Esophagus muscularis mucosa (tissue), 4 donors: Measurements from ENCODE around the gene TPRKB. TPM values are rescaled to one million over a fixed set of nuclear protein-coding genes. Genes with fewer than 3 reads are reported as not detected.
"Not testable (repeated sequence)": the region's sequence is repeated elsewhere in the genome, so short reads cannot be mapped to it uniquely, and the experiment has no call there.

Source experiments
- DNase-seq: peaks from one replicate; pipeline ENCODE4 v3.0.0-alpha.2; 2017; ENCODE audit errors: extremely low spot score
- H3K27ac ChIP-seq, 4 donors: fragments of 200-600 bp; sonication (generic); replicated peaks in 1 of 4; 1 replicate in 3 of 4; 2 replicates in 1 of 4; pipeline ENCODE4 v1.5.1; 2016 to 2019; ENCODE audit warnings: mild to moderate bottlenecking in 1 of 4
- H3K27me3 ChIP-seq, 4 donors: fragments of 200-600 bp; sonication (generic); one replicate each; pipeline versions ENCODE4 v1.5.1 to v1.6.0; 2016 to 2019
- H3K36me3 ChIP-seq, 4 donors: fragments of 200-600 bp; sonication (generic); one replicate each; pipeline ENCODE4 v1.5.1; 2016 to 2019
- H3K4me1 ChIP-seq, 4 donors: fragments of 200-600 bp; sonication (generic); one replicate each; pipeline ENCODE4 v1.5.1; 2016 to 2019
- H3K4me3 ChIP-seq, 4 donors: fragments of 200-600 bp; sonication (generic); 1 replicate in 2 of 4; 2 replicates in 2 of 4; pipeline ENCODE4 v1.5.1; 2016 to 2019; ENCODE audit warnings: mild to moderate bottlenecking in 4 of 4, moderate library complexity in 1 of 4
- H3K9me3 ChIP-seq, 4 donors: fragments of 200-600 bp; sonication (generic); 1 replicate in 3 of 4; 2 replicates in 1 of 4; pipeline ENCODE4 v1.5.1; 2016 to 2019
- CTCF ChIP-seq, 3 experiments: fragments of 200-600 bp in 2 of 3; fragments of 450-650 bp in 1 of 3; sonication (generic) in 2 of 3; IDR thresholded peaks; one replicate each; pipeline ENCODE4 v1.5.1; 2017 to 2019; ENCODE audit warnings: antibody characterized with exemption in 3 of 3, mild to moderate bottlenecking in 2 of 3, moderate library complexity in 1 of 3
- EP300 ChIP-seq: sonication (generic); formaldehyde crosslinking; IDR thresholded peaks from one replicate; pipeline ENCODE4 v1.6.1; 2017; ENCODE audit warnings: antibody characterized with exemption
- POLR2A ChIP-seq: fragments of 450-650 bp; IDR thresholded peaks from one replicate; pipeline ENCODE4 v1.6.1; 2017; ENCODE audit warnings: antibody characterized with exemption, moderate library complexity, mild to moderate bottlenecking, low read depth
- POLR2AphosphoS5 ChIP-seq, 2 donors: sonication (generic); formaldehyde crosslinking; IDR thresholded peaks; one replicate each; pipeline ENCODE4 v1.6.1; 2017; ENCODE audit warnings: antibody characterized with exemption in 2 of 2
- WGBS: methylation state at CpG from one replicate; pipeline ENCODE4 v1.1.5; 2018; 5-methylcytosine and 5-hydroxymethylcytosine counted together
- intact Hi-C: fragments of 100-400 bp; cut with DNase I; formaldehyde crosslinking; loops from one replicate; pipeline ENCODE4 v1.15.1; 2023
- total RNA-seq, 4 donors: library from RNA; depleted of rRNA; stranded (reverse); fragments of >200 nt; gene quantifications; one replicate each; pipeline versions ENCODE4 v1.1.0 to v1.2.1, GENCODE V29; 2016

The TPRKB gene
- total RNA-seq, result 10 to 100 TPM; 13.6 to 30.3 (median 23.4) TPM

GRCh38 chr2:73736855-73737779, at the start of gene TPRKB:
Gene TPRKB (minus strand): TSS chr2:73737345. CDS start chr2:73734569, 2,776 bp downstream.
- WGBS, result 4% methylated on average over 26 of the region's 49 CpGs
- peak within 1 kb of the TSS; percentile 65 to 86 (median 76) for H3K27ac ChIP-seq
- DNase-seq, result peak; percentile 99
- no peak for TF ChIP-seq EP300
- TF ChIP-seq CTCF (IDR thresholded peaks at IDR 0.05), result peak in 1 of 3 experiments; percentile 13
- peak; percentile 90 to 94 for TF ChIP-seq POLR2AphosphoS5 (IDR thresholded peaks at IDR 0.05)
- no peak for TF ChIP-seq POLR2A
- H3K36me3 ChIP-seq, result peaks cover 11 to 36% (median 29%) of the 10 kb centered on the region in 4 donors
- H3K27me3 ChIP-seq, result no peaks in the 10 kb centered on the region
- peak within 1 kb of the TSS; percentile 66 to 92 (median 76) for H3K4me3 ChIP-seq
- intact Hi-C loops, result no loop called here
- H3K4me1 ChIP-seq, result peaks cover 15 to 20% (median 19%) of the 10 kb centered on the region in 4 donors
- H3K9me3 ChIP-seq, result no peaks in the 10 kb centered on the region

GRCh38 chr2:73783883-73784282, 46.7 kb upstream of the TPRKB start, which contains the start of gene C2orf78:
Gene C2orf78 (plus strand): TSS chr2:73784183. CDS start chr2:73784310, 127 bp downstream.
- WGBS, result no CpG with 5 or more reads among the region's 3 CpGs
- intact Hi-C loops, H3K36me3 ChIP-seq, H3K9me3 ChIP-seq, H3K4me3 ChIP-seq, DNase-seq, H3K27ac ChIP-seq: not testable (repeated sequence)
- peaks cover 0 to 10% (median 0%) of the 10 kb centered on the region in 4 donors for H3K27me3 ChIP-seq
- peaks cover 2 to 12% (median 7%) of the 10 kb centered on the region in 4 donors for H3K4me1 ChIP-seq

GRCh38 chr2:73783402-73783801, 46.3 kb upstream of the TPRKB start:
- Histone ChIP-seq H3K27me3 (peaks cover 0 to 10% (median 0%) of the 10 kb centered on the region in 4 donors), H3K4me1 (peaks cover 7 to 17% (median 11%) of the 10 kb centered on the region in 4 donors)
- H3K27ac ChIP-seq, H3K36me3 ChIP-seq, H3K9me3 ChIP-seq, DNase-seq, intact Hi-C loops, H3K4me3 ChIP-seq: not testable (repeated sequence)
- WGBS, result 84% methylated on average over 15 of the region's 15 CpGs

- Histone ChIP-seq H3K4me1 (peaks cover 16 to 35% (median 26%) of the 10 kb centered on the region in 4 donors), H3K27ac (peak overlapping the region; percentile 85 to 94 (median 93)), H3K4me3 (peak overlapping the region; percentile 81 to 92 (median 88)), H3K27me3 (peaks cover 0 to 5% (median 0%) of the 10 kb centered on the region in 4 donors), H3K9me3 (no peaks in the 10 kb centered on the region), H3K36me3 (peaks cover 5 to 26% (median 20%) of the 10 kb centered on the region in 4 donors)
- DNase-seq, result no peak
- TF ChIP-seq POLR2A (no peak), POLR2AphosphoS5 (IDR thresholded peaks at IDR 0.05) (no peak), EP300 (no peak), CTCF (IDR thresholded peaks at IDR 0.05) (no peak)
- WGBS, result 7% methylated on average over 7 of the region's 7 CpGs
- intact Hi-C loops, result no loop called here
These were observed 43.1 kb upstream of the TPRKB start for GRCh38 chr2:73780237-73780582.

- H3K9me3 ChIP-seq, result no peaks in the 10 kb centered on the region
- peaks cover 5 to 31% (median 25%) of the 10 kb centered on the region in 4 donors for H3K36me3 ChIP-seq
- DNase-seq, result peak; percentile 99
- peaks cover 16 to 35% (median 26%) of the 10 kb centered on the region in 4 donors for H3K4me1 ChIP-seq
- intact Hi-C loops, result no loop called here
- H3K4me3 ChIP-seq, result peak within 1 kb of the TSS; percentile 81 to 92 (median 88)
- peak within 1 kb of the TSS; percentile 85 to 94 (median 93) for H3K27ac ChIP-seq
- WGBS, result 0% methylated on average over 37 of the region's 40 CpGs
- H3K27me3 ChIP-seq, result peaks cover 0 to 5% (median 0%) of the 10 kb centered on the region in 4 donors
- TF ChIP-seq CTCF (IDR thresholded peaks at IDR 0.05), result peak; percentile 91 to 96 (median 94)
- peak; percentile 98 to 99 for TF ChIP-seq POLR2AphosphoS5 (IDR thresholded peaks at IDR 0.05)
- TF ChIP-seq POLR2A, result peak; percentile 71
- TF ChIP-seq EP300, result no peak
These were observed 42.5 kb upstream of the TPRKB start, which contains the start of gene DUSP11 for GRCh38 chr2:73779467-73780236. Gene DUSP11 (minus strand): TSS chr2:73780103. CDS start chr2:73779974, 129 bp downstream.

GRCh38 chr2:73778867-73779466, 41.8 kb upstream of the TPRKB start:
- H3K9me3 ChIP-seq, DNase-seq, intact Hi-C loops, H3K27me3 ChIP-seq: not testable (repeated sequence)
- H3K27ac ChIP-seq, result peak overlapping the region; percentile 85 to 94 (median 93)
- H3K4me3 ChIP-seq, result peak overlapping the region; percentile 81 to 92 (median 88)
- 80% methylated on average over 18 of the region's 18 CpGs for WGBS
- peaks cover 5 to 38% (median 32%) of the 10 kb centered on the region in 4 donors for H3K36me3 ChIP-seq
- H3K4me1 ChIP-seq, result peaks cover 16 to 35% (median 26%) of the 10 kb centered on the region in 4 donors
